ENCODE results near the gene C20orf202. TPM values are rescaled to one million over a fixed set of nuclear protein-coding genes. Genes with fewer than 3 reads are reported as not detected.

The C20orf202 gene
- total RNA-seq = not detected in 2 replicates

DNA sequence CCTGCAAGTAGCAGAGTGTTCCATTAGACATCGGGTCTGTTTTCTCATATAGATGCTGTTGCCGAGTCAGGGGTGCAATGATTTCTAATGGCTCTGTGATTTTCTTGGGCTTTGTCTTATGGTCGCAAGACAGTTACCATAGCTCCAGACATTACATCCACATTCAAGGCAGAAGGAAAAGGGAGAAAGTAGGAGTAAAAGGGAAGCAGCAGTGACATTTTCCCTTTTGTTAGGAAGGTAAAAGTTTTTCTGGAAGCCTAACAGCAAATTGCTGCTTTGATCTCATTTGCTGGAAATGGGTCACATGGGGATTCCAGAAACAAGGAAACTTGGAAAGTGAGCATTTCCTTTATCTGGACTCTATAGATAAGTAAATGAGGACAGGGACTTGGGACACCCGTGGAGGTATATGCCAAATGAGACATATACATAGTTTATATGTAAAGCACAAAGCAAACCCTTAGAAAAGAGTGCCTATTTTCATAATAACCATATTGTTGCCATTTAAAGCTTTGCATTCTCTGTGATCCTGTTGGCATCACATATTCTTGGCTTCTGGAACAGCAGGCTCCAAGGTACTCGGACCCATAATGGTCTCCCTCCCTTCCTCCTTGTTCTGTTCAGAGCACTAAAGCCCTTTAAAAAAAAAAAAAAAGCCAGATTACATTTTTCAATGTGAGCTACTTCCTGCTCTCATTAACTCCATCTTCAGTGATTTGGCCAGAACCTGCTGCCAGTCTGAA lies at the start of gene C20orf202:
Gene C20orf202 (plus strand): TSS at position 693 of the 743 bp plus-strand sequence. CDS start 132 bp downstream, outside the sequence.
- H3K9me3 Mint-ChIP-seq = no peaks in the 10 kb centered on the region
- peaks cover 10% of the 10 kb centered on the region for H3K4me1 Mint-ChIP-seq (ENCODE audit: low read depth)
- intact Hi-C loops (cut with micrococcal nuclease) = no loop called here
- DNase-seq (ENCODE audit: low spot score) = no peak
- H3K27me3 Mint-ChIP-seq (ENCODE audit: insufficient read depth) = peaks cover 5% of the 10 kb centered on the region
- no peak within 1 kb of the TSS for H3K27ac Mint-ChIP-seq
- H3K36me3 Mint-ChIP-seq (ENCODE audit: low read depth) = no peaks in the 10 kb centered on the region
- no peak within 1 kb of the TSS for H3K4me3 Mint-ChIP-seq

DNA sequence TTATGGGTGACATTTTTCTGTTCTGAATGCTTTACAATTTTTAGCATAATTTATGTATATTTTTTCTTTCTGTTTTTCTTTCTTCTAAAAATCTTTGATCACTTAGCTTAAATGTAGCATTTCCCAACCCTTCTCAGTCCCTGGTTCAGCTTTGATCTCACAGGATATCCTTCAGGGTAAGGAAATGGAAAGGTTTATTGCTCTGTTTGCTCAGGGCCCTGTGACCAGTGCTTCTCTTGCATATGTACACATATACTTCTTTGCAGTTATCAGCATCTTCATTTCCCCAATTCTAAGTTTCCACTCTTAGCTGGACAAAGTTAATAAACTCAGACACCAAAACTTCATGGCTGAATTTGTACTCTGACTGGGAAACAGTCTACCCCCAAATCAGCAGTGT lies 49.0 kb upstream of the C20orf202 start:
- no peak for DNase-seq (ENCODE audit: low spot score)
- Mint-ChIP-seq H3K36me3 (ENCODE audit: low read depth) (peaks cover 51% of the 10 kb centered on the region), H3K9me3 (no peaks in the 10 kb centered on the region), H3K27ac (no peak overlapping the region), H3K27me3 (ENCODE audit: insufficient read depth) (no peaks in the 10 kb centered on the region), H3K4me3 (no peak overlapping the region), H3K4me1 (ENCODE audit: low read depth) (peaks cover 27% of the 10 kb centered on the region)
- intact Hi-C loops (cut with micrococcal nuclease) = no loop called here

DNA sequence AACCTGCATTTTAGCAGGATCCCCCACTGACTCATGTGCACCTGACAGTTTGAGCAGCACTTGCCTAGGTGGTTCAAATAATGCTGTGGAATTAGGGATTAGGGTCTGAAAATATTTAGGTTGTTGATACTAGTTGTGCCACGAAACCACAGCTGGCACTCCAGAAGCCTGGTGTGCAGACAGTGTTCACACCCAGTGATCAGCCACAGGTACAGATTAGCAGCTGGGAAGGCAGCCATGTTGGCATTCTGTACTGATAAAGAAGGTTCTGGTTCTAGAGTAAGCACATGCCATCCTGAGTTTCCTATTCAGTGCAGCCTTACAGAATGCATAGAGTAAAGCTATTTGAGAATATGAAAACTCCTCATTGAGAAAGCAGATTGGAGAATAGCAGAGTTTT lies 48.6 kb upstream of the C20orf202 start:
- Mint-ChIP-seq H3K4me3 (no peak overlapping the region), H3K27me3 (ENCODE audit: insufficient read depth) (no peaks in the 10 kb centered on the region), H3K4me1 (ENCODE audit: low read depth) (peaks cover 27% of the 10 kb centered on the region), H3K9me3 (no peaks in the 10 kb centered on the region), H3K27ac (no peak overlapping the region), H3K36me3 (ENCODE audit: low read depth) (peaks cover 49% of the 10 kb centered on the region)
- no peak for DNase-seq (ENCODE audit: low spot score)
- intact Hi-C loops (cut with micrococcal nuclease) = no loop called here

DNA sequence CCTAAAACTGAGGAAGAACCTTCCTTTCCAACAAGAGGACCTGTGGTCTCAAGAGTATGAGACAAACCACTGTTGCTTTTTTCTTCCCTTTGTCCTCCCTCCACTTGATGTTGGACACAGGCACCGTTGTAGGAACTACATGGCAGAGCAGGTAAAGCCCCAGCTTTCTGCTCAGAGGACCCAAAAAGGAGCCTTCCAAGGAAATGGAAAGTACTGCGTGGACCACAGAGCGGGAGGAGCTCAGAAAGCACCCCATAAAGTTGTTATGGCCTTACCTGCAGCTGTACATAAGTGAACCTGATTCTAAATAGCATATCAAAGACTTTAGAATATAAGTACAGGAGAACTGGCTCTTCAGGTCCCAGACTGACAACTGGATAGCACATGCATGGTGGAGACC lies 47.9 kb upstream of the C20orf202 start:
- peaks cover 22% of the 10 kb centered on the region for H3K4me1 Mint-ChIP-seq (ENCODE audit: low read depth)
- H3K27me3 Mint-ChIP-seq (ENCODE audit: insufficient read depth) = no peaks in the 10 kb centered on the region
- DNase-seq (ENCODE audit: low spot score) = no peak
- intact Hi-C loops (cut with micrococcal nuclease) = no loop called here
- H3K4me3 Mint-ChIP-seq = no peak overlapping the region
- no peaks in the 10 kb centered on the region for H3K9me3 Mint-ChIP-seq
- peaks cover 49% of the 10 kb centered on the region for H3K36me3 Mint-ChIP-seq (ENCODE audit: low read depth)
- H3K27ac Mint-ChIP-seq = no peak overlapping the region

DNA sequence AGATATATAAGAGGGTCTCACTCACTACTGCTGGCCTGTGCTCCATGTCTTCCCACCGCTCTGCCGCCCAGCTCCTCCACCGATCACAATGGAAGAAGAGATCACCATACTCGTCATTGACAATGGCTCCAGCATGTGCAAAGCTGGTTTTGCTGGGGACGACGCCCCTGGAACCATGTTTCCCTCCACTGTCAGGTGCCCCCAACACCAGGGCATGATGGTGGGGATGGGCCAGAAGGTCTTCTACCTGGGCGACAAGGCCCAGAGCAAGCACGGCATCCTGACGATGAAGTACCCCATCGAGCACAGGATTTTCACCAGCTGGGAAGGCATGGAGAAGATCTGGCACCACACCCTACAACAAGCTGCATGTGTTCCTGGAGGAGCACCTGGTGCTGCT lies 42.8 kb upstream of the C20orf202 start:
- Mint-ChIP-seq H3K27ac (no peak overlapping the region), H3K27me3 (ENCODE audit: insufficient read depth) (no peaks in the 10 kb centered on the region), H3K4me3 (no peak overlapping the region), H3K4me1 (ENCODE audit: low read depth) (no peaks in the 10 kb centered on the region), H3K36me3 (ENCODE audit: low read depth) (peaks cover 37% of the 10 kb centered on the region), H3K9me3 (no peaks in the 10 kb centered on the region)
- intact Hi-C loops (cut with micrococcal nuclease) = no loop called here
- DNase-seq (ENCODE audit: low spot score) = no peak

DNA sequence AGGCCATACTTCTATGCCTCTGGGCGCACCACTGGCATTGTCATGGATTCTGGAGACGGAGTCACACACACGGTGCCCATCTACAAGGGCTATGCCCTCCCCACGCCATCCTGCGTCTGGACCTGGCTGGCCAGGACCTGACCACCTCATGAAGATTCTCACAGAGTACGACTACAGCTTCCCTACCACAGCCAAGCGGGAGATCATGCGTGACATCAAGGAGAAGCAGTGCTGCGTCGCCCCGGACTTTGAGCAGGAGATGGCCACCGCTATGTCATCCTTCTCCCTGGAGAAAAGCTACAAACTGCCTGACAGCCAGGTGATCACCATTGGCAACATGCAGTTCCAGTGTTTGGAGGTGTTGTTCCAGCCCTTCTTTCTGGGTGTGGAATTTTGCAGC lies 42.3 kb upstream of the C20orf202 start:
- no peaks in the 10 kb centered on the region for H3K4me1 Mint-ChIP-seq (ENCODE audit: low read depth)
- H3K4me3 Mint-ChIP-seq = no peak overlapping the region
- peak overlapping the region; percentile 19 for H3K27ac Mint-ChIP-seq
- H3K27me3 Mint-ChIP-seq (ENCODE audit: insufficient read depth) = no peaks in the 10 kb centered on the region
- H3K9me3 Mint-ChIP-seq = no peaks in the 10 kb centered on the region
- peaks cover 36% of the 10 kb centered on the region for H3K36me3 Mint-ChIP-seq (ENCODE audit: low read depth)
- DNase-seq (ENCODE audit: low spot score) = no peak
- intact Hi-C loops (cut with micrococcal nuclease) = no loop called here

DNA sequence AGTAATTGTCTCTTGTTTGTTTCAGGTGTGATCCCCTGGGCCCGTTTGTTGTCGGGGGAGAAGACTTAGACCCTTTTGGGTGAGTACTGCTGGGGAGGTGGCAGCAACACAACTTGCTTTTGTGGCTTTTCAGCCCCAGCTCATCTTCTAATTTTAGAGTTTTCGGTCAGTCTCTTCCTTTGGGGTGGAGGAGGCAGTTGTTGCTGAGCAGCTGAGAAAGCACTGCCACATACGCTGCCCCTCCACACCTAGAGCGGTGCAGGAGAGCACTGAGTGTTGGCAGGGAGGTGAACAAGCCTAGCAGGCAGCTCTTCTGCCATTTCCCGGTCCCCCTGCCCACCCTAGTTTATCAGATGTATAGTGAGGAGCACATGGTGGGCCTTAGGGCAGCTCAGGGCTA lies 40.1 kb upstream of the C20orf202 start:
- H3K4me3 Mint-ChIP-seq = no peak overlapping the region
- intact Hi-C loops (cut with micrococcal nuclease) = no loop called here
- no peaks in the 10 kb centered on the region for H3K27me3 Mint-ChIP-seq (ENCODE audit: insufficient read depth)
- no peaks in the 10 kb centered on the region for H3K4me1 Mint-ChIP-seq (ENCODE audit: low read depth)
- DNase-seq (ENCODE audit: low spot score) = no peak
- peaks cover 40% of the 10 kb centered on the region for H3K36me3 Mint-ChIP-seq (ENCODE audit: low read depth)
- H3K9me3 Mint-ChIP-seq = no peaks in the 10 kb centered on the region
- H3K27ac Mint-ChIP-seq = no peak overlapping the region

DNA sequence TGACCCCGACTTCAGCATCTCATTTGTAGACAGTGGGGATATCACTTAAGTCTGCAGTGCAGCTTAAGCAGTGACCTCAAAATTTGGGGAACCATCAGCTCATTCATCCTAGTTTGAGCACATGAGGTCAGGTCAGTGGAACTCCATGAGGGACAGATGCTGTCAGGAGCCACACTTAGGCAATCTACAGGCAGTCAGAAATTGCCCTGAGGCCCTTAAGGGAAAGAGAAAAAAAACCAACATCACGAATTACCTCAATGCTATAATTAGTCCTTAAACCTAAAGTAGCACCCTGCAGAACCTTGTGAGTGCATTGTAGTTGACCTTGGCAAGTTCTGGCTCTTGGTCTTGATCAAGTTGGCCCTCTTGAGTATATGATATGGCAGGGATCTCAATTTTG lies 39.6 kb upstream of the C20orf202 start:
- Mint-ChIP-seq H3K27me3 (ENCODE audit: insufficient read depth) (no peaks in the 10 kb centered on the region), H3K9me3 (no peaks in the 10 kb centered on the region), H3K4me3 (no peak overlapping the region), H3K36me3 (ENCODE audit: low read depth) (peaks cover 45% of the 10 kb centered on the region), H3K27ac (no peak overlapping the region), H3K4me1 (ENCODE audit: low read depth) (no peaks in the 10 kb centered on the region)
- intact Hi-C loops (cut with micrococcal nuclease) = no loop called here
- no peak for DNase-seq (ENCODE audit: low spot score)

DNA sequence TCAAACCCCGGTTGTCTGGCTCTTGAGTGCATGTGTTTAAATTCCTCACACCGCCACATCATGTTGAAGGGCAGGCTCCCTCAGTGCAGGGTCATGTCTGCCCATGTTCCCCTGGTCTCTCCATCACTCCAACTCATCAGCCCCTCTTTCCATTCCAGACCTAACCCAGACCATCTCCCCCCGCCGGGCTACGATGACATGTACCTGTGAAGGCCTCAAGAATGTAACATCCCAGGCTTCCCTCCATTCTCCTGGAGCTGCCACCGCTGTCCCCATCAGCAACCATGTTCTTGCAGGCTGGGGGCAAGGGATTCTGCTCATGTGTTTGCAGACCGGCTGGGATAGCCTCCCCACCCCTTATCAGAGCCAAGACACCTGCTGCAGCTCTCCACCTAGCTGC lies 38.4 kb upstream of the C20orf202 start:
- no peak overlapping the region for H3K27ac Mint-ChIP-seq
- H3K4me3 Mint-ChIP-seq = no peak overlapping the region
- H3K9me3 Mint-ChIP-seq = no peaks in the 10 kb centered on the region
- no peak for DNase-seq (ENCODE audit: low spot score)
- H3K27me3 Mint-ChIP-seq (ENCODE audit: insufficient read depth) = no peaks in the 10 kb centered on the region
- peaks cover 54% of the 10 kb centered on the region for H3K36me3 Mint-ChIP-seq (ENCODE audit: low read depth)
- no peaks in the 10 kb centered on the region for H3K4me1 Mint-ChIP-seq (ENCODE audit: low read depth)
- intact Hi-C loops (cut with micrococcal nuclease) = no loop called here

DNA sequence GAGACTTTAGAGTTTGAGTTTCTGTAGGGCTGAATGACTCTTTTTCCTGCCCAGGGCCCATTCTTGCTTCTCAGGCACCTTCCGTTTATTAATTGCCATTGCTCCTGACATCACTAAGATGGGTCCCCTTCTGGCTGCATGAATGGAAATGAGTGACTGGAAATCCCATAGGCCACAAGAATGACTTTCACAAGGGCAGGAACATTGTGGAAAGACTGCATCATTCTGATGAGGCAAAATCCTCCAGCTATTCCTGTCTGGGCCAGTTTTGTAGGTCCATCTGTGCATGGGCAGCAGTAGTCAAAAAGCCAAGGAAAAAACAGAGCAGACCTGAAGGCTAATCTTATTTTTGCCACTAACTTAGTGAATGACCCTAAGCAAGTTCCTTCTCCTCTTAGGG lies 37.7 kb upstream of the C20orf202 start:
- Mint-ChIP-seq H3K36me3 (ENCODE audit: low read depth) (peaks cover 57% of the 10 kb centered on the region), H3K4me1 (ENCODE audit: low read depth) (no peaks in the 10 kb centered on the region), H3K9me3 (no peaks in the 10 kb centered on the region), H3K27me3 (ENCODE audit: insufficient read depth) (no peaks in the 10 kb centered on the region), H3K27ac (no peak overlapping the region), H3K4me3 (no peak overlapping the region)
- DNase-seq (ENCODE audit: low spot score) = no peak
- intact Hi-C loops (cut with micrococcal nuclease) = no loop called here

DNA sequence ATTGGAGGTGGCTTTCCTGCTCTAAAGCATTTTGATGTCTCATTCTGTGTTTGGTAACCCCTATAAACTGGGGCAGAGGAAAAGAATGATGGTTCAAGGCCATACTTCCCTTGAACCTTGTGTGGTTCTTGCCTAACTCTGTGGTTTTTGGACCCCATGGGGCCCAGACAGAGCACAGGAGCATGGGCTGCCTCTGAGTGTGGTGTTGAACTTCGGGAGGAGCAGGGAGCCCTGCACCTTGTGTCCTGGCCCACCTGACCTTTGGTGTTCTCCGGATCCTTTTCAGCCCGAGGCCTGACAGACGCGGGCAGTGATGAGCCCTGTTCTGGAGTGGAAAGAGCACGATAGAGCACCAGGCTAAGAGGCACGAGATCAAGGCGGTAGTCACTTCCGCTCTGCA lies 37.3 kb upstream of the C20orf202 start:
- Mint-ChIP-seq H3K4me3 (no peak overlapping the region), H3K9me3 (no peaks in the 10 kb centered on the region), H3K27ac (no peak overlapping the region), H3K27me3 (ENCODE audit: insufficient read depth) (no peaks in the 10 kb centered on the region), H3K4me1 (ENCODE audit: low read depth) (no peaks in the 10 kb centered on the region), H3K36me3 (ENCODE audit: low read depth) (peaks cover 58% of the 10 kb centered on the region)
- intact Hi-C loops (cut with micrococcal nuclease) = no loop called here
- no peak for DNase-seq (ENCODE audit: low spot score)

DNA sequence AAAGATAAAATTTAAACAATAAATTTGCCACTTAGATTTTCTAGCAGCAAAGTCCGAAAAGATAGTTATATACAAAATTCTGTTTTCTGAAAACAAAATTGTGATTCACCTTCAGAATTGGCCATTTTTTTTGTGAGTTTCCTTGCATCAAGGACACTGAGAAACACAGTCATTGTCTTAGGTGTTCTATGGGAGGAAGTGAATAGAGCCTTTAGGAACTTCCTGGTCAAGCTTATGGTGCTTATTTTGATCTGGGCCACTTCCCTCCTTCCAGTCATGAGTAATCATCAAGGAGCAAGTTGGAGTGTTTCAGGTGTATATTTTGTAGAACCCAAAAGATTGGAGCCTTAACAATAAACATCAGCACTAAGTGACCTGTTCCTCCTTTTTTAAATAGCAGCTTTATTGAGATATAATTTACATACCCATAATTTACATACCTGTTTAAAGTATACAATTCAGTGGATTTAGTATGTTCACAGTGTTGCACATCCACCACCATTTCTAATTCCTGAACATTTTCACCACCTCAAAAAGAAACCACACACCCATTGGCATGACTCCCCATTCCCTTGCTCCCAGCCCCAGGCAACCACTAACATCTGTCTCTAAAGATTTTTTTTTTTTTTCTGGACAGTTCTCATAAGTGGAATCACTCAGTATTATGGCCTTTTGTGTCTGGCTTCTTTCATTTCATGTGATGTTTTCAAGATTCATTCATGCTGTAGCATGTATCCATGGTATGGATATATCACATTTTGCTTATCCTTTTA lies 36.1 kb upstream of the C20orf202 start:
- H3K9me3 Mint-ChIP-seq = no peaks in the 10 kb centered on the region
- H3K4me3 Mint-ChIP-seq = no peak overlapping the region
- no peaks in the 10 kb centered on the region for H3K27me3 Mint-ChIP-seq (ENCODE audit: insufficient read depth)
- no peak overlapping the region for H3K27ac Mint-ChIP-seq
- DNase-seq (ENCODE audit: low spot score) = no peak
- intact Hi-C loops (cut with micrococcal nuclease) = no loop called here
- no peaks in the 10 kb centered on the region for H3K4me1 Mint-ChIP-seq (ENCODE audit: low read depth)
- H3K36me3 Mint-ChIP-seq (ENCODE audit: low read depth) = peaks cover 55% of the 10 kb centered on the region

DNA sequence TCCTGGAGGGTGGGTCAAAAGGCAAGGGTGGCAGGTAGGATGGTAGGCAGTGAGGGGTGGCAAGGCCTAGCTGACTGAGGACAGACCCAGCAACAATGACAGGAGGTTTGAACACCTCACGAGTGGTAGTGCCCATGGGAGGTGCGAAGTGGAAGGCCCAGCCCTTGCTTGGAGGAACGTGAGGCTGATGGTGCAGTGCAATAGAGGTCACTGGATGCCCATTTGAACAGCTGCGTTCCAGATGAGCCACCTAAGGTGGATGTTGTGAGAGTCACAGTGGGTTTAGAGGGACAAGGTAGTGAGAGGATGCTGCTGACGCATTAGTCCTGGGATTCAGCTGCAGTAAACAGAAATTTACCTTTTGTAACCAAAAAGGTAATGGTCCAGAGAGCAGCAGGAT lies 34.0 kb upstream of the C20orf202 start:
- Mint-ChIP-seq H3K4me1 (ENCODE audit: low read depth) (no peaks in the 10 kb centered on the region), H3K9me3 (no peaks in the 10 kb centered on the region), H3K4me3 (no peak overlapping the region), H3K36me3 (ENCODE audit: low read depth) (peaks cover 61% of the 10 kb centered on the region), H3K27ac (no peak overlapping the region), H3K27me3 (ENCODE audit: insufficient read depth) (no peaks in the 10 kb centered on the region)
- DNase-seq (ENCODE audit: low spot score) = no peak
- intact Hi-C loops (cut with micrococcal nuclease) = no loop called here

Measured in activated T-helper 1 cell treated with anti-CD3 and anti-CD28 coated beads, Interleukin-12 subunit alpha, Interleukin-12 subunit beta, Interleukin-2, Interleukin-4 antibody, amounts not matched to agents 30 ng/mL and 10 ng/mL and 1 ng/mL, durations not matched to agents 14 hours and 24 hours and 36 hours (primary cell).